GM21390 (cell line): ENCODE measurements around the gene WDR82.
"Not testable (repeated sequence)": the region's sequence is repeated elsewhere in the genome, so short reads cannot be mapped to it uniquely, and the experiment has no call there.

Experiments
- ATAC-seq: cut with Tn5 transposase; IDR thresholded peaks from one replicate; pipeline ENCODE4 v1.9.1; 2021; ENCODE audit not compliant: unreplicated experiment

Gene WDR82

DNA sequence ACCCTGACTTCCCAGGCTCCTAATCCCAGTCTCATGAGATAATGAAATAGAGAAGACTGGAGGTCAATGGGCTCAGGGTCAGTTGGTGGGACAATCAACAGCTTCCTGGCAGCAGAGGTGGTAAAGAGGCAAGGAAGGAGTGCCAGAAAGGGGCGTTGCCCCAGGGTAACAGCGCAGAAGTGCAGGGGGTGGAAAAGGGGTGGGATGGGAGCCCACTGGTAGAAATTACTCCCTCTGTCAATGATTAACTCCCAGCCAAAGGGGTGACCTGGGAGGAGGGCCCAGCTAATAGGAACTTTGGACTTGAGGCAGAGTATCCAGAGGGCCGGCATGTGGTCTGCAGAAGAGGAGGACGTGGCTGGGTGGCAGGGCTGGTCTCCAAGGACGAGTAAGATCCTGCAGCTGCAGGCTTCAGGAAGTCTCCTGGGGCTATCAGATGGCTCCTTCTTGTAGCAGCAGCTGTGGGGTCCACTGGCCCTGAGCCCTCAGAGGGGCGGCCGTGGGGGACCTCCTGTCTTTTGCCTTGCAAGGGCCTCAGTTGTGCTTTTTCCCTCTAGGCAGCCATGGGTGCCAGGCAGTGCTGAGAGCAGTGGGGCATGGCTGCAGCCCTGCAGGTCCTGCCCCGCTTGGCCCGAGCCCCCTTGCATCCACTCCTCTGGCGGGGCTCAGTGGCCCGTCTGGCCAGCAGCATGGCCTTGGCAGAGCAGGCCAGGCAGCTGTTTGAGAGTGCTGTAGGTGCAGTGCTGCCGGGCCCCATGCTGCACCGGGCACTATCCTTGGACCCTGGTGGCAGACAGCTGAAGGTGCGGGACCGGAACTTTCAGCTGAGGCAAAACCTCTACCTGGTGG is 11.5 kb upstream of the WDR82 start:
- ATAC-seq = no peak

- ATAC-seq = no peak
Observed at GRCh38 chr3:52289338-52289746, 10.9 kb upstream of the WDR82 start.

DNA sequence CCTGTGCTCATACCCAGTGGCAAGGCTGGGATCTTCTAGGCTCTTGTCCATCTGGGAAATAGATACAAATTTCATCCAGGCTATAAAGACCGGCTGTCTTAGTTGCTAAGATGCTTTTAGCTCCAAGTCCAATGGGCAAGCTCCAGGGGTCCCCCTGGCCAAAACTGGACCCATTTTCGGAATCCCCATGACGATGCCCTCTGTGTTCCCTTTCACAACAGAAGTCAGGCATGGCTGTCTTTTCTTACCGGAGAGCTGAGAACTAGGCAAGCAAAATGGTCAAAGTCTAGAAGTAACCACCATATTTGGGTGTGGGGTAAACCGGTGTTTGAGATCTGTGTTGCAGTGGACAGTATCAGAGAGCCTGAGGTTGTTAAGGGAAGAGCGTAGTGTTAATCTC is 10.2 kb upstream of the WDR82 start:
- ATAC-seq = no peak

- no peak for ATAC-seq
Observed at GRCh38 chr3:52286777-52287110, 8.3 kb upstream of the WDR82 start.

- ATAC-seq = not testable (repeated sequence)
Observed at GRCh38 chr3:52284051-52284450, 5.6 kb upstream of the WDR82 start.

DNA sequence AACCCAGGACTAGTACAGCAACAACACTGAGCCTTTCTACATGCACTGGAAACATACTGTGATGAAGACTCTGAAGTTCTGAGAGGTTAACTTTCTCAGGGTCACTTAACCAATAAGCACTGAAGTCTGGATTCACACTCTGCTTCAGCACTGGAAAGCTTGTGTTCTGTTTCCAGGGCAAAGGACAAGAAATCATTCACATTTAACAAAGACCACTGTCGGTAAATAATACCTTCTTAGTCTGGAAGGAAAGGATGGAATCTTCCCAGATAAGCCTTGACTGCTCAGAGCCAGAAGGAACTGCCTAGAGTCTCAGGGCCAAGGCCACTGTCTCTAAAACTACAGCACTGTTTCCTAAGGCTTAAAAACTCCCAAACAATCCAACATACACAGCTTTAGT is 4.9 kb upstream of the WDR82 start:
- no peak for ATAC-seq

DNA sequence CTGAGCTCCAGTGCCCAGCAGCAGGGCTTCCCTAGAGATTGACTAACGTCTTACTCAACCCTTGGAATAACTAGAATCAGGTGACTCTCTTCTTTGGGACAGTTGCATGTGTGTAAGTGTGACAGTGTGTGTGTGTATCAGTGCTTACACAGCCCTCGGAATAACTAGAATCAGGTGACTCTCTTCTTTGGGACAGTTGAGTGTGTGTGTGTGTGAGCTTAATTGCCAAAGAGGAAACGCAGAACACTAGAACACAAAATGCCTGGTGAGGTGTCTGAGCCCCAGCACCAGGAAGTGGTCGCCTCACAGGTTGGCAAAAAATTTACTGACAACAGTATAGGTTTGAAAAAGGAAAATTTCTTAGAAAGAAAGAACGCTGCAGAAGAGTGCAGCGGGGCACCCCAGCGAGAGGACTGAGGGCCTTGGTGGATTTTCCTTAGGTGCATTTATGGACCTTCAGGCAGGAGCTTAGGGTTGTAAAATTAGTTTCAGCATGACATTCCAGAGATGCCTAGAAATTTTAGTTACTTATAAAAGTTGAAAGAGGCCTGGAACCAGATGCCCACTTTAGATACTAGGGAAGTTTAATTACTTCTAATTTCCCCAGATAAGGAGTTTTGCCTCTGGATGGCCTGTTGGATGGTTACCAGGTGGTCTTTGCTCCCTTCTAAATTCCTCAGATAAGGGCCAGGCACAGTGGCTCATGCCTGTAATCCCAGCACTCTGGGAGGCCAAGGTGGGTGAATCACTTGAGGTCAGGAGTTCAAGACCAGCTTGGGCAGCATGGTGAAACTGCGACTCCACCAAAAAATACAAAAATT is 3.7 kb upstream of the WDR82 start:
- ATAC-seq = no peak

GRCh38 chr3:52280050-52280461 is 1.6 kb upstream of the WDR82 start:
- no peak for ATAC-seq

- no peak for ATAC-seq
Observed at GRCh38 chr3:52279596-52279995, 1.1 kb upstream of the WDR82 start.

- peak; percentile 57 for ATAC-seq
Observed at GRCh38 chr3:52277972-52278509, 408 bp downstream of the WDR82 start.

DNA sequence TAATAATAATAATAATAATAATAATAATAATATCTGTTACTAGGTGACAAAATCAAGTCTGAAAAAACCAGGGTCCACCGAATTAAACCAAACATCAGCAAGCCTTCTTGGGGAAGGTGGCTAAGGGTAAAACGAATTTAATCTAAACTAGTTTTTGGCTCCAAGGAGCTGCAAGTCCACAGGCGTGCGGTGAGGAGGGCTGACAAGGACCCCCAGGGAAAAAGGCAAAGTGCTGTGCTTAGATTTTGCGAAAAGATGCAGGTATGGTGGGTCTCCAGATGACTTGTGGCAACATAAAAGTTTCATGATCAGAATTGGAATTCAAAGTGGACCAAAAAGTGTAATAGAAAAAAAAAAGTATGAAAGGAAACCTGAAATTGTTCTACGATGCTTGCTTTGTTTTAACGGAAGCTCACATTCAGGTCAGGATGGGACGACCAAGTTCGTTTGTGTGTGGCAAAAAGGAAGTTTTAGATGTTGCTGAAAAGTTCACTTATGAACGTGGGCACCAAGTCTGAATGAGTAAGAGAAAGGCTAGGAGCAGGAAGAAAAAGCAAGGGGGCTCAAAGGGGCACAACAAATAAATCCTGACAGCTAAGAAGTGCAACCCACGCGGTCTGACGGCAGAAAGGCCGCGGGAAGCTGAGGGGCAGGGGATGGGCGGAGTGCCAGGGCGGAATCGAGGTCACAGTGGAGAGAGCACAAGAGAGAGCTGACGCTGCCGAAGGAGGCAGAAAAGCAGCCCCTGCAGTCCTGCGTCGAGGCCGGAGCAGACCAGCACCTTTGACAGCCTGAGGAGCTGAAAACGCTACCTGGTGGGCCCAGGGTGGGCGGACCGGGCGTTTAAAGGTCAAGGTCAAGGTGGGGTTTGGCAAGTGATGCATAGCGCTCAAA is 1.1 kb downstream of the WDR82 start:
- ATAC-seq = no peak

DNA sequence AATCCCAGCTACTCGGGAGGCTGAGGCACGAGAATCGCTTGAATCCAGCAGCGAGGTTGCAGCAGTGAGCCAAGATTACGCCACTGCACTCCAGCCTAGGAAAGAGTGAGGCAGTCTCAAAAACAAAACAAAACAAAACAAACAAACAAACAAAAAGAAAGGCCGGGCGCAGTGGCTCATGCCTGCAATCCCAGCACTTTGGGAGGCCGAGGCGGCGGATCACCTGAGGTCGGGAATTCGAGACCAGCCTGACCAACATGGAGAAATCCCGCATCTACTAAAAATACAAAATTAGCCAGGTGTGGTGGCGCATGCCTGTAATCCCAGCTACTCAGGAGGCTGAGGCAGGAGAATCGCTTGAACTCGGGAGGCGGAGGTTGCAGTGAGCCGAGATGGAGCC is 3.7 kb downstream of the WDR82 start:
- ATAC-seq = not testable (repeated sequence)

DNA sequence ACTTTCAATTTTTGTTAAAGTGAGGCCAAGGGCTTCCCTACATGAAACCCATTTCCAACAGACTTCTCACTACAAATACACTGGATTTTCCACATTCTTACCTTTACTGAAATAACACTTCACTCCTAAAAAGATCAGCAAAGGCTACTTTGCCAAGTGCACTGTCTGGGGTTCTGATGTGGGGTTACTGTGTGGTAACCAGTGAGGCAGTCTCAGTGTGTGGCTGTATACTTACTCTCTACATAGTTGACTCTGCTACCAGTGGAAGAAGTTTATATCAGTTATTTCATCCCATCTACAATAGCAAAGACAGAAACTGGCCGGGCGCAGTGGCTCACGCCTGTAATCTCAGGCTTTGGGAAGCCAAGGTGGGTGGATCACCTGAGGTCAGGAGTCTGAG is 5.6 kb downstream of the WDR82 start:
- no peak for ATAC-seq

GRCh38 chr3:52272172-52272571 is 6.3 kb downstream of the WDR82 start:
- ATAC-seq = not testable (repeated sequence)

GRCh38 chr3:52270252-52270754 is 8.1 kb downstream of the WDR82 start:
- no peak for ATAC-seq

DNA sequence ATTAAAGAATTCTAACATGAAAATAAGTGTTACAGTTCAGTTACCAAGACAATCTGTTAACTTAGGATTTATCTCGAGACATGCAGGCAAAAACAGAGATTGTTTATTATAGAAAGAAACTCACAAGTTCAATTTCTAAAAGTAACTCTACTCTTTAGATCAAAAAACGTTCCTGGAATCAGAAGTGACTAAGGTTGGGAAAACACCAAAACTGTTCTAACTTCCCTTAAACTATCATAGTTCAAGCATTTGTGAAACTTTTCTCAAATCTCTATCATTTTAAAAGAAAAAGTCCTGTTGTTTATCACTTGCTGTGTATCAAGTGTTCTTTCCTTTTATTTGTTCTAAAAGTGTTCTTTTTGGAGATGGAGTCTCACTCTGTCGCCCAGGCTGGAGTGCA is 8.7 kb downstream of the WDR82 start:
- no peak for ATAC-seq

GRCh38 chr3:52268036-52268435 is 10.4 kb downstream of the WDR82 start:
- ATAC-seq = no peak

DNA sequence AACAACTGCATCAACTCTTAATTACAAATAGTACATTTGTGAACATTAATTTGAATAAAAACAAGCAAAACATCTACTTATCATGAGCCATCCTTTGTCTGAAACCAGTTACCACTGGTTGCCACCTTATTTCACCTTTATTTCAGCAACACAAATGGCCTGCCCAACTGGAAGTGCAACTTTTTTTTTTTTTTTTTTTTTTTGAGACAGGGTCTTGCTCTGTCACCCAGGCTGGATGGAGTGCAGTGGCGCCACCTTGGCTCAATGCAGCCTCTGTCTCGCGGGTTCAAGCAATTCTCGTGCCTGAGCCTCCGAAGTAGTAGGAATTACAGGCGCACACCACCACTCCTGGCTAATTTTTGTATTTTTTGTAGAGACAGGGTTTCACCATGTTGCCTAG is 13.1 kb downstream of the WDR82 start:
- no peak for ATAC-seq

GRCh38 chr3:52262447-52262846 is 16.0 kb downstream of the WDR82 start:
- no peak for ATAC-seq

GRCh38 chr3:52259448-52259847 is 19.0 kb downstream of the WDR82 start:
- ATAC-seq = no peak

- no peak for ATAC-seq
Observed at GRCh38 chr3:52259035-52259434, 19.4 kb downstream of the WDR82 start.
